Activated CD8-positive, alpha-beta memory T cell treated with anti-CD3 and anti-CD28 coated beads, Interleukin-2, amount 50 U/mL, for 4 hours (primary cell): ENCODE measurements around the gene GRSF1.
"Not testable (repeated sequence)": the region's sequence is repeated elsewhere in the genome, so short reads cannot be mapped to it uniquely, and the experiment has no call there.

Experiments used
- DNase-seq: peaks from one replicate; pipeline ENCODE4 v3.0.0-alpha.2; 2020

Gene GRSF1, protein sequence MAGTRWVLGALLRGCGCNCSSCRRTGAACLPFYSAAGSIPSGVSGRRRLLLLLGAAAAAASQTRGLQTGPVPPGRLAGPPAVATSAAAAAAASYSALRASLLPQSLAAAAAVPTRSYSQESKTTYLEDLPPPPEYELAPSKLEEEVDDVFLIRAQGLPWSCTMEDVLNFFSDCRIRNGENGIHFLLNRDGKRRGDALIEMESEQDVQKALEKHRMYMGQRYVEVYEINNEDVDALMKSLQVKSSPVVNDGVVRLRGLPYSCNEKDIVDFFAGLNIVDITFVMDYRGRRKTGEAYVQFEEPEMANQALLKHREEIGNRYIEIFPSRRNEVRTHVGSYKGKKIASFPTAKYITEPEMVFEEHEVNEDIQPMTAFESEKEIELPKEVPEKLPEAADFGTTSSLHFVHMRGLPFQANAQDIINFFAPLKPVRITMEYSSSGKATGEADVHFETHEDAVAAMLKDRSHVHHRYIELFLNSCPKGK

DNA sequence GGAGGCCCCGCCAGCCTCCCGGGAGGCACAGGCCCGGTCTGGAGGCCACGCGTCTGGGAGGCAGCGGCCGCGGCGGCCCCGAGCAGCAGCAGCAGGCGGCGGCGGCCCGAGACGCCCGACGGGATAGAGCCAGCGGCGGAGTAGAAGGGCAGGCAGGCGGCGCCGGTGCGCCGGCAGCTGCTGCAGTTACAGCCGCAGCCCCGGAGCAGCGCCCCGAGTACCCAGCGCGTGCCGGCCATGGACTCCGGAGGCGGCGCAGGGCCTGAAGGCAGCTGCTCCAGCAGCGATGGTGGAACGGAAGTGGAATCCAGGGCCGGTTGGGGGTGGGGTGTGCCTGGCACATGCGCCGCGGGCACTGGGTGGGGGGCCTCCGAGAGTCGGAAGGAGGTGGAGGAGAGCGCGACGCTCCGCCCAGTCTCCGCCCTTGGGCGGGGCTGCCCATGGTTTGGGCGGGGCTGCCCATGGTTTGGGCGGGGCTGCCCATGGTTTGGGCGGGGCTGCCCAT, at the start of gene GRSF1:
GRSF1 (minus strand) TSS at position 302 of the 505 bp plus-strand sequence; CDS start at position 239, 63 bp downstream.
- DNase-seq, result peak; percentile 93

DNA sequence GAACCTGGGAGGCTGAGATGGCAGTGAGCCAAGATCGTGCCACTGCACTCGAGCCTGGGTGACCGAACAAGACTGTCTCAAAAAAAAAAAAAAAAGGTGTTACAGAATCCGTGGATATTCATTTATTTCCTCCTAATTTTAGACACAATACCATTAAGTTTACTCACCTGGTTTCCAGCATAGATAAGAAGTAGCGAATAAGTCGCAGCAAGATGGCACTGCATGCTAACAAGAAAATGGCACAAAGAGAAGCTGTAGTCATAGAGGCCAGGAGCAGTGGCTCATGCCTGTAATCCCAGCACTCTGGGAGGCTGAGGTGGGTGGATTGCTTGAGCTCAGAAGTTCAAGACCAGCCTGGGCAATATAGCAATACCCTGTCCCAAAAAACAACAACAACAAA, 45.5 kb upstream of the GRSF1 start:
- no peak for DNase-seq

DNA sequence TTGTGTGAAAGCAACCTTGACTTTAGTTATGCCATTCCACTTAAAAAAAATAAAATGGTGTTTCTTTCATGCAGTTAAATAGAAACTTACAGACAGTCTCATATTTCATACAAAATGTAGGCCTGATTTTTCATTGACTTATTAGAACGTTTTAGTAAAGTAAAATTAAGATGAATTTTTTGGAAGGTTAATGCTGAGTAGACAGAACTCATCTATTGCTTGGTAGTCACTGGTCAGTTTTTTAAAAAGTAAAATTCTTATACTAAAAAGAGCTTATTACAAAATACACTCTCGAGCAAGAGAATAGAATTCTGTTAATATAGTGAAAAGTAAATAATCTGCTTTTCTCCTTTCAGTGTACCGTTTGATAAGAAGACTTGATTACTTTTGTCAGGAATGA, 41.0 kb upstream of the GRSF1 start:
- DNase-seq, result no peak

DNA sequence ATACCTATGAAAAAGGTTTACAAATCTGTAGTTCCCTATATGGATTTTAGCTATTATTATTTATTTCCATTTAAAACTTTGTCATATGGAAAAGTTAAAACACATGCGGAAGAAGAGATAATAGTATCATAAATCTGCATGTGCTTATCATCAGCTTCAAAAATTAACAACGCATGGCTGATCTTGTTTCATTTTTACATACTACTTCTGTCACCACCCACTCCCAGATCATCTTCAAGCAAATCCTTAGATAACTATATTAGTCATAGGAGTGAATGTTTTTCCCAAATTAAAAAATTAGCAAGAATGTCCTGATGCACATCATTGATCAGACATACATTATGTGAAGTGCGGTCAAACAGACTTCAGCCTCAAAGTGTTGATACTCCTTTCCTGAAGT, 37.9 kb upstream of the GRSF1 start:
- DNase-seq, result no peak

DNA sequence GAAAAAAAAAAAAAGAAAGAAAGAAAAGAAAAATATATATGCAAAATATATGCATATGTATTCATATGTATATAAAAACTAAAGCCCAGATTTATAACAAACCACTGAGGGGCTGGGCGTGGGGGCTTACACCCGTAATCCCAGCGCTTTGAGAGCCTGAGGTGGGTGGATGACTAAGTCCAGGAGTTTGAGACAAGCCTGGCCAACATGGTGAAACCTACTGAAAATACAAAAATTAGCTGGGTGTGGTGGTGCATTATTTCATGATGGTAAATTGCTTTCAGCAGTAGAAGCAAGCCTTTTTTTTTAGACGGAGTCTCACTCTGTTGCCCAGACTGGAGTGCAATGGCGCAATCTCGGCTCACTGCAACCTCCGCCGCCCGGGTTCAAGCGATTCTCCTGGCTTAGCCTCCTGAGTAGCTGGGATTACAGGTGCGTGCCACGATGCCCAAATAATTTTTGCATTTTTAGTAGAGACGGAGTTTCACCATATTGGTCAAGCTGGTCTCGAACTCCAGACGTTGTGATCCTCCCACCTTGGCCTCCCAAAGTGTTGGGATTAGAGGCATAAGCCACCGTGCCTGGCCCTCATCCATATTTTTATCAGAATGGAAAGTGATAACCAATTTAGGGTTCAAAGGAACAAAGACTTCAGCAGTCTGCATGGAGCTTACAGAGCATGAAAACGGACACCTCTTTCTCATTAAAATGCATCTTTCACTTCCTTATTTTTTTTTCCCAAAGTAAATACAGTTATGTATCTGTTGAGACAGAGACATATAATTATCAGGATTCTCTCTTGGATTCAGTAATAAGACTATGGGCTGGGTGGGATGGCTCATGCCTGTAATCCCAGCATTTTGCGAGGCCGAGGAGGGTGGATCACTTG, 34.8 kb upstream of the GRSF1 start:
- no peak for DNase-seq

DNA sequence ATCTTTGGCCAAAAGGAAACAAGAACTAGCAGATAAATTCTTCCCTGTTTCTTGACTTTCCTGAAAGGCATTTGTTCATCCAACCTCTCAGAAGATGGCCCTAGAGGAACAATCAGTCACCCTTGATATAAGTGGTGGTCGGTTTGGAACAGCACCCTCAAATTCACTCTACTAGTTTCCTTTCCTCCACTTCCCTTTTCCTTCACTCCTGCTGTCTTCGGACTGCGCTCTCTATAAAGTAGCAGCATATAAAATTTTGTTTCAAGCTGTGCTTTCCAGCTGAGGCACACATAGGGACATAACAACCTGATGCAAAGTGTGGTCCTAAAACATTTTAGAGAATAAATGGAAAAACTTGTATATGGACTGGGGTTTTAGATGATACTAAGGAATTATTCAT, 33.5 kb upstream of the GRSF1 start:
- no peak for DNase-seq

DNA sequence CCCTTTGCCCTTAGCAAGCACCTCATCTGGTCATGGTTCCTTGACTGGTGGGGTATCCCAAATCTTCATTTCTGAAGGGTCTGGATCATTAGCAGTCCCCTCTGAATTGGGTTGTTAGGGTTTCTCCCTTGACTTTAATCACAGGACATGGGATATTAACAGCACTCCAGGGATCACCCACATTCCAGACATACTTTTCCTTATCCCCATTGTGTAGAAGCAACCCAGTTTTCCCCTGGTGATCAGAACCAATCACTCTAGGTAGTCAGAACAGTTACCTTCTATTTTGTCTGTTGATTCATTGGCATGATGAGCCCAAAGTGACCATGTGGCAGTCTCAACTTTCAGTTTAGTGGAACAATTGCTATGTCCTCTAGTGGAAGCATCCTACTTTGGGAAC, 29.1 kb upstream of the GRSF1 start:
- DNase-seq, result no peak

DNA sequence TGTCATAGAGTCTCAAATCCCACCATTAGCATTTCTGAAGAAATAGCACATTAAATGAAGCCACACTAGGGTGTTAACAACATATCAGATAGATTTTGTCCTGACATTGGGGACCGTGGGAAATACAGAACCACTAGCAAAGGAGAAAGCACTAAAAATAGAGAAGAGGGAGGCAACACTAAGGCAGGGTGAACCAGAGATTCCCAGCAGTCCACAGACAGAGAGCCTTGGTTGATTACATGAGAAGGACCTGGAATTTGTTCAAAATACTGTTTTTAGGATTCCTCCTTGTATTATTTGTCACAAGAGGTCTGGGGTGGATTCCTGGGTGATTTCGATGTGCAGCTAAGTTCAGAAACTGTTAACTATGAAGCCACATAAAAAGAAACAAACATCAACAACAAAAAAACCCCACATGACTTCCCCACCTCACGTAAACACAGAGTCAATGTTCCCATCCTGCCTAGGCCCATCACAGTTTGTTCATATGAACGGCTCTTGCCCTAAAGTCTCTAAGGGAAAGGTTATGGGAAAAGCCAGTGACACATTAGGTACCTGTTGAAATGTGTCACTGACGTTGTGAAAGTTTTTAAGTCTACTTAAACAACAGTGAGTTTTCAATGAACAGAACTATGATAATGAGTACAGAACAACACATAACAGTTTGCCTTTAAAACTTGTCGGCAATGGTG, 23.6 kb upstream of the GRSF1 start:
- DNase-seq, result no peak

DNA sequence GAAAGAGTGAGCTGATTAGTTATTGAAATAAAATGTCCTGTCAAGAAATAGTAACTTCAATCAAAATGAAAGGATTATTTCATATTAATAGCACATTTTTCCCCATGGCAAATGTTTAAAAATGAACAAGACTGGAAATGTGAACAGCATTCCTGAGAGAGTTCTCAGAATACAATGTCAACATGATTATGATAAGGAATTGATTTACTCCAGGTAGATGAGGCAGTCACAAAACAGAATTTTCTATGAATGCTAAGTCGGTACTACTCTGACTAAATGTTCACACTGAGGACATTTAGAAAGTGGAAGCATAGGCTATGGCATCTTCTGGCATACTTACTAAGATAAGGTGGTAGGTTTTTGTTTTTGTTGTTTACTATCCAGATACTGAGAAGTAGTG, 19.4 kb upstream of the GRSF1 start:
- DNase-seq, result no peak

DNA sequence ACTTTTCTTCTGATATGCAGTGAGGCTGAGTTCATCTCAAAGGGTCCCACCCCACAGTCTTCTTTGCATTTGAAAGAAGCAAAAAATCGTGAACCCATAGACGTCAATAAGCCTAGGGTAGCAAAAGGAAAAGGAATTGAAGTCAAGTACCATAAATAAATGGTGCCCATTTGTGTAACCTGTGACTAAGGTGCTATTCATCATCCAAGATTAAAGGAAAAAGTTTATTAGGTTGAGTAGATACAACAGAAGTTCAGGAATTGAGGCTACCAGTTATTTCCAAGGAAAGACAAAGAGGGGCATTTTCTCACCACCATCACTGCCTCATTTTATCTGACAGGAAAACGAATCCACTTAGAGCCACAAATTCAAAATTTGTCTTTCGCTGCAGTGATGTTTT, 18.8 kb upstream of the GRSF1 start:
- DNase-seq, result no peak

DNA sequence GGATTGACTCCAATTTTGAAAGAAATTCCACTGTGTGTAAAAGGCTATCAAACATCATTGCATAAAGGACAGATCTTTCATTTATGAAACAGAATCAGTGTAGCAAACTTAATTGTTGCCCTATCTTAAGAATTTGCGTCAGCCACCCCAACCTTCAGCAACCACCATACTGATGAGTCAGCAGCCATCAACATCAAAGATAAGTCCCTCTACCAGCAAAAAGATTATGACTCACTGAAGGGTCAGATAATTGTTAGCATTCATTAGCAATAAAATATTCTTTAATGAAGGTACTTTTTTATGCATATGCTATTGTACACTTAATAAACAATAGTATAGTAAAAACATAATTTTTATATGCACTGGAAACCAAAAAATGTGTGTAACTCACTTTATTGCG, 15.8 kb upstream of the GRSF1 start:
- no peak for DNase-seq

DNA sequence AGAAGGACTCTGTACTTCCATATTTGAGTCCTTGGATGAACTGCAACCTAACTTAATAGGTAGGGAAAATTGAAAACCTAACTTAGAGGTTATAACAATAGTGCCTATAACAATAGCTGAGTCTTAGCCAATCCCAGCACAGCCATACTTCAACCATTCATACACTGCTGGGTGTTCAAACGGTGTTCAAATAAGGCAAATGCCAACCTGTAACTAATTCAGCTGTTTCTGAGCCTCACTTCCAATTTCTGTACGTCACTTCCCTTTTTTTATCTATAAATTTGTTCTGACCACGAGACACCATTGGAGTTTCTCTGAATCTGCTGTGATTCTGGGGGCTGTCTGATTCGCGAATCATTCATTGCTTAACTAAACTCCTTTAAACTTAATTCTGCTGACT, 9.6 kb upstream of the GRSF1 start:
- DNase-seq, result no peak

DNA sequence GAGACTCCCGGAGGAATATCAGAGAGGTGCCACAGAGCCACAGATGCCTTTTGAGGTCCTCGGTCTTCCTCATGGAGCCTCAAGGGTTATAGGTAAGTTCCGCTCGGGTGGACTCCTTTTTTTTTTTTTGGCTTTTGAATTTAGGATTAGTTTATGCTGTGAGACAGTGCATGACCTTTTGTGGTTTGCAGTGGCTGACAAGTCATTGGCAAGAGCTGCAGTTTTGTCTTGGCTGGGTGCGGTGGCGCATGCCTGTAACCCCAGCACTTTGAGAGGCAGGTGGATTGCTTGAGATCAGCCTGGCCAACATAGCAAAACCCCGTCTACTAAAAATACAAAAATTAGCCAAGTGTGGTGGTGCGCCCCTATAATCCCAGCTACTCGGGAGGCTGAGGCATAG, 4.5 kb upstream of the GRSF1 start:
- no peak for DNase-seq

DNA sequence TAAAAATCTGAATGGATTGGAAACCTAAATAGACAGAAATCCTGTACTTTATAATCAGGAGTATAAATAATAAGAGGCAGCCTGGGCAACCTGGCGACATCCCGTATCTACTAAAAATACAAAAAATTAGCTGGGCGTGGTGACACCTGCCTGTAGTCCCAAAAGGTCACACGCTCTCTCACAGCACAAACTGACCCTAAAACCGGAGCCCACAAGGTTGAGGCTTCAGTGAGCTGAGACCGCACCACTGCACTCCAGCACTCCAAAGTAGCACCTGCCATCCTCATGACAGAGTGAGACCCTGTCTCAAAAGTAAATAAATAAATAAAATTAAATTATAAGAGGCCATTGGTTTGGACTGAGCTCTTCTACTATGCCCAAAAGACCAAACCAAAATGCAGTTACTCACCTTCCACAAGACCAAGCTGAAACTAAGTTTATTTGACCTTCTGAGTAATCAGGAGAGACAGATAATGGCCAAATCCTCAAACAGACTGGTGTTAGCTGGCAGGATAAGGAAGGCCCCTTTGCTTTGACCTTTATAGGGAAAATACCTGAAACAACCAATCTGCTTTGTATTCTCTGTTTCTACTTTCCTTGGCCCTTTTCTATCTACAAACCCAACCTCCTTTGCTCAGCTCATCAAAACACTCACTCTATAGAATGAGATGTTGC, 3.2 kb upstream of the GRSF1 start:
- no peak for DNase-seq

DNA sequence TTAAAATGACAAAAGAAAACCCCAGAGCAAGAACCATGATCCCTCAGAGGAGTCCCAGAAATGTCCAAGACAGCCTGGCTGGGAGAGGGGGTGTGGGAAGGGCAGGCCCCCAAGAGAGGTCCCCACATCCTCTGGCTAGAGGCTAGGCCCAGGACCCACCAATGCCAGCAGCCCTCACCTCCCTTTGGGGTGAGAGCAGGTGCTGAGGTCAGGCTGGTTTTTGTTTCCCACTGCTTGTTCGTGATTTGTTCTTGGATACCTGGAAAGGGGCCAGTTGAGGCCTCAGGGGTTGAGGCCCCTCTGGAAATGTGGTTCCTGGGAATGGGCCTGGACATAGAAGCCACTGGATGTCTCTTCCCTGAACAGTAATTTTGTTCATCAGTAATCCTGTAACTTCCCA, 2.3 kb upstream of the GRSF1 start:
- no peak for DNase-seq

DNA sequence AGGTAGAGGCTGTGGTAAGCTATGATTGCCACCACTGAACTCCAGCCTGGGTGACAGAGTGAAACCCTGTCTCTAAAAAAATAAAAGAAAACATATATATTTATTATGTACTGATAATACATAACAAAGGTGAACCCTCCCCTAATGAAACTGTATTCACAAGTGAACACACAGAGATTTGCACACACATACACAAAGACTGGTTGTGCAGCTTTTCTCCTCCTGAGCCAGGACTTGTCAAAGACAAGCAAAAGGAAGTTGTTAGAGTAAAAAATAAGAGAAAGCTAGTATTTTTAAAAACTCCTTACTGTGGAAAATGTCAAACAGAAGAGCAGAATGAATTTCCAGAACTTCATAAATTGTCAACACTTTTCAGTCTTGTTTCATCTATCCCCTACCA, 1.5 kb upstream of the GRSF1 start:
- no peak for DNase-seq

DNA sequence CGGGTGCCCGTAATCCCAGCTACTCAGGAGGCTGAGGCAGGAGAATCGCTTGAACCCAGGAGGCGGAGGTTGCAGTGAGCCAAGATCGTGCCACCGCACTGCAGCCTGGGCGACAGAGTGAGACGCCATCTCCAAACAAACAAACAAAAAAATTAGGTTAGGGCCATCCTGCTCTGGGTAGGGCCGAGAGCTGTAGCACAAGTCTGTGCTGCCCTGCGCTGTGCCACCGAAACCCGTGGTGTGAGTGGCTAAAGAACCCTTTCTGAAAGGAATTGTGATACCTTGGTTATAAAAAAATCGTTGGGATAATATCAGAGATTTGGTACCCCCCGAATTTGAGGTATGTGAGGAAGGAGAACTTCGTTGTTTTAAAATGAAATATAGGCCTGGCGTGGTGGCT, 941 bp upstream of the GRSF1 start:
- not testable (repeated sequence) for DNase-seq

DNA sequence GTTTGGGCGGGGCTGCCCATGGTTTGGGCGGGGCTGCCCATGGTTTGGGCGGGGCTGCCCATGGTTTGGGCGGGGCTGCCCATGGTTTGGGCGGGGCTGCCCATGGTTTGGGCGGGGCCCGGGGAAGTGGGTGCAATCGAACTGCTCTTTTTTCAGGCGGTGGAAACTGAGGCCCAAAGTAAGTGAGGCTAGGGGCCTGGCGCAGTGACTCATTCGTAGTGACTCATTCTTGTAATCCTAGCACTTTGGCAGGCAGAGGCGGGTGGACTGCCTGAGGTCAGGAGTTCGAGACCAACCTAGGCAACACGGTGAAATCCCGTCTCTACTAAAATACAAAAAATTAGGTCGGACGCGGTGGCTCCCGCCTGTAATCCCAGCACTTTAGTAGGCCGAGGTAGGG, 447 bp upstream of the GRSF1 start:
- DNase-seq, result peak; percentile 60

DNA sequence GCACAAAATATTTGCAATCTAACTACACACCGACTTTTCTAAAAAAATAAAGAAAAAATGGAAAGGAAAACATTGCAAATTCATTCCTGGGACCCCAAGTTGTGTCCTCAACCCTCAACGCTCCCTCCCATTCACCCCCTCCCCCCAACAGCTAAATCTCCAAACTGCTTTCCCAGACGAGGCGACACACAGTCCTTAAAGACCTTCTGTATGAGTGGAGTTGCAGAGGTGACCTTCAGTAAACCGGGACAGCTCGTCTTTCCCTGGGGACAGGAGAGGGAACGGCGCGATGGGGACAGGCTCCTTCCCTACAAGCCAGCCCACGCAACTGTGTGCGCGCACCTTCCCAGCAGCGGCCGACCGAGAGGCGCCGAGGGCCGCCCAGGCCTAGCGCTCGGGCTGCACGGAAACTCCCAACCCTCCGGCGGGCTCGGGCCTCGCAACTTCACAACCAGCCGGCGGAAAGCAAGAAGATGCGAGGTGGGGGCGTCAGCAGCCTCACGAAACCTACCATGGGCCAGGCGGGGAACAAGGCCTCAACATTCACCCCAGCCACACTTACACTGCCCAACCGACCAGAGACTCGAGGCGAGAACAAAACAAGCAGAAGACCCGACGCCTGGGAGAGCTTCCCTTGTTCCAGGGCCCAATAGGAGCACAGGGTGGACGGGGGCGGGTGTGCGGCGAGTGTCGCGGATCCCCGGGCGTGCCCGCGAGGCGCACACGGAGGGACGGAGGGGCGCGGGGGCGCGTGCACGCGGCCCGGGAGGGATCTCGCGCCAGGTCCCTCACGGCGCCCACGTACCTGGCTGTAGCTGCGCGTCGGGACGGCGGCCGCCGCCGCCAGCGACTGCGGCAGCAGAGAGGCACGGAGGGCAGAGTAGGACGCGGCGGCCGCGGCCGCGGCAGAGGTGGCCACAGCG, 763 bp downstream of the GRSF1 start:
- peak; percentile 65 for DNase-seq

DNA sequence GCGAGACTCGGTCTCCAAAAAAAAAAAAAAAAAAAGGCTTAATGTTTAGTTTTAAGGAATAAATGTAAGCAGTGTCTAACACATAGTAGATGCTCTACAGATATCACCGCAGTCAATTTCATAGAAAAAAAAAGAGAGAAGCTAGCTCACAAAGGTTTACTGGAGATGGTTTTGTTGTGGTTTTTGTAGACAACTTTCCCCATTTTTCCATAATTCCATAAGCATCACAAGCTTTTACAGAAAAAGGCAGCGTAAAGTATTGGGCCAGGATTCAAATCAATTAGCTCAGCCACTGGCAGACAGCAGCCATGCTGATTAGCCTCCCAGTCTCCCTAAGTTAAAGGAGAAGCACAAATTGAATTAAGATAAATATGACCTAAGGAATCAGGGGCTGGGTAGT, 1.5 kb downstream of the GRSF1 start:
- no peak for DNase-seq

DNA sequence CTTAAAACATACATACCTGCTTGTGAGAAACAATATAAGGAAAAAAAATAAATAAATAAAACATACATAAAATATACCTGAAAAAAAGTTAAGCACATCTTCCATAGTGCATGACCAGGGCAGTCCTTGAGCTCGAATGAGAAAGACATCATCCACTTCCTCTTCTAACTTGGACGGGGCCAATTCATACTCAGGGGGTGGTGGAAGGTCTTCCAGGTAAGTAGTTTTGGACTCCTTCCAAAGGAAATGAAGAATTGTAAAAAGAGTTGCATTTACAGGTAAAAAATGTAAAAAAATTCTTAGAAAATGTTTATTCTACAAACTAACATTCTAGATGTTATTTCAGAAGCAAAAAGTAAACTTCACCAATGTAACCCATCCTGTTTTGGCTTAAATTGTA, 3.6 kb downstream of the GRSF1 start:
- no peak for DNase-seq

DNA sequence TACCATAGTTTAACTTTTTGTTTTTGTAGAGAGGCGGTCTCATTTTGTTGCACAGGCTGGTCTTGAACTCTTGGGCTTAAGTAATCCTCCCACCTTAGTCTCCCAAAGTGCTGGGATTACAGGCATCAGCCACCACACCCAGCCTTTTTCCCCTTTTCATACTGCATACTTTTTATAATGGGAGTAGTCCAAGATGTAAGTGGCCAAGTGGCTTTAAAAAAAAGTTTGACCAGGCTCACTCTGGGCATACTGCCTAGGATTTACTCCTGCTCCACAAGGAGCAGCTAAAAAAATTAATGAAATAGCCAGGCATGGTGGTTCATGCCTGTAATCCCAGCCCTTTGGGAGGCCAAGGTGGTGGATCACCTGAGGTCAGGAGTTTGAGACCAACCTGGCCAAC, 6.0 kb downstream of the GRSF1 start:
- no peak for DNase-seq
